ENCODE measurements around the gene HJURP.

Gene HJURP

DNA sequence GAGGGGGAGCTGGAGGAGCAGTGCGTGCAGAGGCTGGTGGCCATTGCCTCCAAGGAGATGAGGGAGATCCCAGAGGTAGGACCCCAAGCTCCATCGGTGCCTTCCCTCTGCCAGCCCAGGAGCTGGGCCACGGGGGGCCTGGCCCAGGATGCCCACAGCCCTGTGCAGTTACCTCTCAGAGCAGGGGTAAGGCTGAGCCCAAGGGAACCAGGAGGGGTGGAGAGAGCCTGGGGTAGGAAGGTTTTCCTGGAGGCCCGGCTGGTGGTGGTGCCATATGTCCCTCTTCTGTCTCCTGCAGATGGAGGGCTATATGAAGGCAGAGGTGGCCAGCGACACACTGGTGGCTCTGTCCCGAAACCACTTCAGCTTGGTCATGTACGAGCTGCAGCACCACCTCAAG, 64.8 kb downstream of the HJURP start:
- no peak for FAIRE-seq

Data from A204.1 (cell line).